Gastrocnemius medialis (tissue), 4 donors: ENCODE results near the gene TEX2. TPM values are rescaled to one million over a fixed set of nuclear protein-coding genes. Genes with fewer than 3 reads are reported as not detected.
A peak's percentile ranks its signal among the peaks of the same experiment; 100 is the strongest.

Experiments used
- ATAC-seq, 2 donors: fragments of 150-250 bp; one replicate each; pipeline ENCODE4 v1.9.1; 2016
- DNase-seq, 2 donors: peaks; one replicate each; pipeline ENCODE4 v3.0.0-alpha.2; 2019
- H3K27ac ChIP-seq, 4 donors: fragments of 200-600 bp; sonication (generic); 1 replicate in 1 of 4; 2 replicates in 3 of 4; pipeline ENCODE4 v1.5.1; 2016 to 2018; ENCODE audit warnings: mild to moderate bottlenecking in 2 of 4, moderate library complexity in 1 of 4
- H3K27me3 ChIP-seq, 3 donors: fragments of 200-600 bp; sonication (generic) in 2 of 3; 1 replicate in 1 of 3; 2 replicates in 2 of 3; pipeline versions ENCODE4 v1.5.1 to v1.6.0; 2016 to 2019; ENCODE audit warnings: mild to moderate bottlenecking in 1 of 3, moderate library complexity in 1 of 3
- H3K36me3 ChIP-seq, 2 donors: fragments of 200-600 bp; sonication (generic) in 1 of 2; one replicate each; pipeline ENCODE4 v1.5.1; 2017 to 2018
- H3K4me1 ChIP-seq, 2 donors: fragments of 200-600 bp; sonication (generic) in 1 of 2; one replicate each; pipeline ENCODE4 v1.5.1; 2016 to 2017; ENCODE audit warnings: mild to moderate bottlenecking in 2 of 2
- H3K4me3 ChIP-seq, 4 donors: fragments of 200-600 bp; sonication (generic) in 3 of 4; 1 replicate in 1 of 4; 2 replicates in 3 of 4; pipeline ENCODE4 v1.5.1; 2016 to 2019; ENCODE audit warnings: mild to moderate bottlenecking in 2 of 4
- H3K9me3 ChIP-seq, 3 donors: fragments of 200-600 bp; sonication (generic) in 2 of 3; 1 replicate in 1 of 3; 2 replicates in 2 of 3; pipeline ENCODE4 v1.5.1; 2016 to 2019
- POLR2A ChIP-seq, 2 donors: fragments of 450-650 bp; IDR thresholded peaks; one replicate each; pipeline ENCODE4 v1.6.1; 2017; ENCODE audit warnings: antibody characterized with exemption in 2 of 2, mild to moderate bottlenecking in 2 of 2, moderate library complexity in 2 of 2
- in situ Hi-C, 4 donors: fragments of 200-750 bp; cut with MboI; loops; one replicate each; pipeline versions ENCODE4 v1.15.0 to v1.8.0; 2017; ENCODE audit warnings: low sequenced_read_pairs in 4 of 4
- intact Hi-C: fragments of 100-400 bp; cut with DNase I; formaldehyde crosslinking; loops from one replicate; pipeline ENCODE4 v1.15.1; 2023; ENCODE audit warnings: low total_unique reads
- total RNA-seq, 4 donors: library from RNA; depleted of rRNA; stranded (reverse); fragments of >200 nt; gene quantifications; one replicate each; pipeline versions ENCODE4 v1.1.0 to v1.2.3, GENCODE V29; 2016
- TF ChIP-seq, protein P1 (sequence below), 5 experiments: fragments of 450-650 bp in 3 of 5; fragments of 200-600 bp in 2 of 5; sonication (generic) in 2 of 5; IDR thresholded peaks in 4 of 5; conservative IDR thresholded peaks in 1 of 5; 1 replicate in 4 of 5; 2 replicates in 1 of 5; pipeline ENCODE4 v1.5.1; 2016 to 2019; ENCODE audit warnings: antibody characterized with exemption in 5 of 5, mild to moderate bottlenecking in 3 of 5, moderate library complexity in 3 of 5

TEX2 gene
- total RNA-seq, 4 donors from 2014 or later, result 39.0 to 91.1 (median 77.4) TPM

GRCh38 chr17:64216338-64217248 is 46.5 kb downstream of the TEX2 start:
- peak overlapping the region; percentile 80 to 90 (median 86) for H3K27ac ChIP-seq
- DNase-seq, result peak in 1 of 2 donors; percentile 75
- ATAC-seq, result peak; percentile 75 to 80
- H3K9me3 ChIP-seq, result no peaks in the 10 kb centered on the region
- in situ Hi-C loops (no loop called here), intact Hi-C loops (loop anchor here (1.0 to 5.0 kb wide), 3 partner anchors 46 to 69 kb away; partner anchors contain the start of gene TEX2)
- H3K4me3 ChIP-seq, result peak overlapping the region in 1 of 4 donors; percentile 2
- peaks cover 30 to 70% of the 10 kb centered on the region in 2 donors for H3K4me1 ChIP-seq
- no peaks in the 10 kb centered on the region for H3K27me3 ChIP-seq
- TF ChIP-seq, protein P1, sequence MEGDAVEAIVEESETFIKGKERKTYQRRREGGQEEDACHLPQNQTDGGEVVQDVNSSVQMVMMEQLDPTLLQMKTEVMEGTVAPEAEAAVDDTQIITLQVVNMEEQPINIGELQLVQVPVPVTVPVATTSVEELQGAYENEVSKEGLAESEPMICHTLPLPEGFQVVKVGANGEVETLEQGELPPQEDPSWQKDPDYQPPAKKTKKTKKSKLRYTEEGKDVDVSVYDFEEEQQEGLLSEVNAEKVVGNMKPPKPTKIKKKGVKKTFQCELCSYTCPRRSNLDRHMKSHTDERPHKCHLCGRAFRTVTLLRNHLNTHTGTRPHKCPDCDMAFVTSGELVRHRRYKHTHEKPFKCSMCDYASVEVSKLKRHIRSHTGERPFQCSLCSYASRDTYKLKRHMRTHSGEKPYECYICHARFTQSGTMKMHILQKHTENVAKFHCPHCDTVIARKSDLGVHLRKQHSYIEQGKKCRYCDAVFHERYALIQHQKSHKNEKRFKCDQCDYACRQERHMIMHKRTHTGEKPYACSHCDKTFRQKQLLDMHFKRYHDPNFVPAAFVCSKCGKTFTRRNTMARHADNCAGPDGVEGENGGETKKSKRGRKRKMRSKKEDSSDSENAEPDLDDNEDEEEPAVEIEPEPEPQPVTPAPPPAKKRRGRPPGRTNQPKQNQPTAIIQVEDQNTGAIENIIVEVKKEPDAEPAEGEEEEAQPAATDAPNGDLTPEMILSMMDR (IDR thresholded peaks at IDR 0.05 in 4 of 5, conservative IDR thresholded peaks at IDR 0.05 in 1 of 5), result peak in 2 of 5 experiments; percentile 27 to 30
- no peak for TF ChIP-seq POLR2A (IDR thresholded peaks at IDR 0.05)
- H3K36me3 ChIP-seq, result peaks cover 0 to 24% of the 10 kb centered on the region in 2 donors

- intact Hi-C loops, result loop anchor here (1.0 to 5.0 kb wide), 3 partner anchors 46 to 69 kb away; partner anchors contain the start of gene TEX2
- no peak for ATAC-seq
Measured at GRCh38 chr17:64216000-64216337, 47.1 kb downstream of the TEX2 start.

DNA sequence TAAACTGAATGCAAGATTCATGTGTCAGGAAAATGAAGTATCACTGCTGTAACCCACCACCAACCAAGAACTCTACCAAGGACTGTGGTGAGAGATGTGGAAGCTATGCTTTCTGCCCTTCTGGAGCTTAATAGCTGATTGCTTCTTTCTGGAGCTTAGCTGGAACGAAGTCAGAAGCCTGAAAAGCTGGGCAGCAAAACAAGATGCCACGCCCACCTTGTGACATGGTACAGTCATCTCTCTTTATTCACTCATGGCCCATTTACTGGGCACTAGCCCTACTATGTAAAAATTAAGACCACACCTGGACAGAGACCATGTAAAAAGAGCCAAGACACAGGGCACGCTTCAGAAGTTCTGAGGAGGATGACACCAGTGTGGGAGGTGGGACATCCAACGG is 48.1 kb downstream of the TEX2 start:
- intact Hi-C loops (loop anchor here (5.0 kb wide), 2 partner anchors 47 to 68 kb away; partner anchors contain the start of gene TEX2), in situ Hi-C loops (no loop called here)
- H3K27me3 ChIP-seq, result no peaks in the 10 kb centered on the region
- peak overlapping the region; percentile 80 to 90 (median 86) for H3K27ac ChIP-seq
- H3K36me3 ChIP-seq, result peaks cover 0 to 24% of the 10 kb centered on the region in 2 donors
- H3K4me1 ChIP-seq, result peaks cover 38 to 72% of the 10 kb centered on the region in 2 donors
- H3K4me3 ChIP-seq, result no peak overlapping the region
- DNase-seq (peak in 1 of 2 donors; percentile 61), ATAC-seq (peak; percentile 50 to 72)
- no peaks in the 10 kb centered on the region for H3K9me3 ChIP-seq
- TF ChIP-seq, protein P1 (IDR thresholded peaks at IDR 0.05 in 4 of 5, conservative IDR thresholded peaks at IDR 0.05 in 1 of 5), result no peak
- no peak for TF ChIP-seq POLR2A (IDR thresholded peaks at IDR 0.05)

More at GRCh38 chr17:64216000-64216337, 47.1 kb downstream of the TEX2 start:
- in situ Hi-C loops, result no loop called here
- Histone ChIP-seq H3K4me3 (no peak overlapping the region), H3K27me3 (no peaks in the 10 kb centered on the region), H3K36me3 (peaks cover 0 to 24% of the 10 kb centered on the region in 2 donors), H3K4me1 (peaks cover 32 to 66% of the 10 kb centered on the region in 2 donors), H3K9me3 (no peaks in the 10 kb centered on the region), H3K27ac (peak overlapping the region; percentile 80 to 90 (median 86))
- TF ChIP-seq POLR2A (IDR thresholded peaks at IDR 0.05), result no peak
- TF ChIP-seq, protein P1 (IDR thresholded peaks at IDR 0.05 in 4 of 5, conservative IDR thresholded peaks at IDR 0.05 in 1 of 5), result no peak
- no peak for DNase-seq

- Histone ChIP-seq H3K4me3 (no peak overlapping the region), H3K36me3 (peaks cover 0 to 24% of the 10 kb centered on the region in 2 donors), H3K4me1 (peaks cover 45 to 74% of the 10 kb centered on the region in 2 donors), H3K27me3 (no peaks in the 10 kb centered on the region), H3K27ac (peak overlapping the region; percentile 80 to 90 (median 86)), H3K9me3 (no peaks in the 10 kb centered on the region)
- no peak for ATAC-seq
- in situ Hi-C loops (no loop called here), intact Hi-C loops (no loop called here)
- no peak for TF ChIP-seq POLR2A (IDR thresholded peaks at IDR 0.05)
- TF ChIP-seq, protein P1 (IDR thresholded peaks at IDR 0.05 in 4 of 5, conservative IDR thresholded peaks at IDR 0.05 in 1 of 5), result no peak
- DNase-seq, result no peak
Measured at GRCh38 chr17:64213995-64214811, 48.9 kb downstream of the TEX2 start.
